Measurements from ENCODE around the gene RCC2.
A peak's percentile ranks its signal among the peaks of the same experiment; 100 is the strongest.
"Not testable (repeated sequence)": the region's sequence is repeated elsewhere in the genome, so short reads cannot be mapped to it uniquely, and the experiment has no call there.

The RCC2 gene

DNA sequence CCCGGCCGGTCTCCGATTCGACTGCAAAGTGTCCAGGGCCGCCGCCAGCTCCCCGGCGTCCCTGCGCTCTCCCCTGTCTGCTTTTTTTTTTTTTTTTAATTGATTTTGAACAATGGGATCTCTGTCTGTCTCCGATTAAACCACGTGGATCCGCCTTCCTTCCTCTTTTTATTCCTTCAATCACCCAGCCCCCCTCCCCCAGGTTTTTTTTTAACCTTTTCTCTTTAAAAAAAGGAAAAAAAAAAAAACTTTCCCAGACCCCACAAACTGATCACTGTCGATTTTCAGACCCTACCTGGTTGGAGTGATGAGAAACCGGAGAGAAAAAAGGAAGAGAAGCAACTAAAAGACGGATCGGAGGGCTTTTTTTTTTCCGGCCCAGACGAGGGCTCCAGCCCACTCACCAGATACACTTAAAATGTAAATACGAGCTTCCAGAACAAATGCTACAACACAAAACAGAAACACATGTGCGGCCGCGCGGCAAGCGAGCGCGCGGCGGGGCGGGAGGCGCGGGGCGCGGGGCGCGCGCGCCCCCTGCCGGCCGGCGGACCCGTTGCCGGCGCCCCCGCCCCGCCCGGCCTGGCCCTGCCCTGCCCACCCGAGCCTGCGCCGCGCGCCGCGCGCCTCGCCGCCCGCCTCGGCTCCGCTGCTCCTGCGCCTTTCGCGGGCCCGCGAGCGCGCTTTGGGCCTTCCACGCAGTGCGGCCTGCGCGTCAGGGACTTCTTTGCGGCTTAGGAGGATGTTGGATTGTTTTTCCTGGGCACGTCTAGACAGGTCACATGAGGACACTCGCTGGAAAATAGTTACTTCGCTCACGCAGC, at the start of gene RCC2:
Gene RCC2, minus strand, starts transcription at position 428 of the 824 bp plus-strand sequence. CDS start 1,163 bp downstream, outside the sequence.
- TF ChIP-seq, protein P1, sequence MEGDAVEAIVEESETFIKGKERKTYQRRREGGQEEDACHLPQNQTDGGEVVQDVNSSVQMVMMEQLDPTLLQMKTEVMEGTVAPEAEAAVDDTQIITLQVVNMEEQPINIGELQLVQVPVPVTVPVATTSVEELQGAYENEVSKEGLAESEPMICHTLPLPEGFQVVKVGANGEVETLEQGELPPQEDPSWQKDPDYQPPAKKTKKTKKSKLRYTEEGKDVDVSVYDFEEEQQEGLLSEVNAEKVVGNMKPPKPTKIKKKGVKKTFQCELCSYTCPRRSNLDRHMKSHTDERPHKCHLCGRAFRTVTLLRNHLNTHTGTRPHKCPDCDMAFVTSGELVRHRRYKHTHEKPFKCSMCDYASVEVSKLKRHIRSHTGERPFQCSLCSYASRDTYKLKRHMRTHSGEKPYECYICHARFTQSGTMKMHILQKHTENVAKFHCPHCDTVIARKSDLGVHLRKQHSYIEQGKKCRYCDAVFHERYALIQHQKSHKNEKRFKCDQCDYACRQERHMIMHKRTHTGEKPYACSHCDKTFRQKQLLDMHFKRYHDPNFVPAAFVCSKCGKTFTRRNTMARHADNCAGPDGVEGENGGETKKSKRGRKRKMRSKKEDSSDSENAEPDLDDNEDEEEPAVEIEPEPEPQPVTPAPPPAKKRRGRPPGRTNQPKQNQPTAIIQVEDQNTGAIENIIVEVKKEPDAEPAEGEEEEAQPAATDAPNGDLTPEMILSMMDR (IDR thresholded peaks at IDR 0.05; ENCODE audit: extremely low read depth, missing control alignments): no peak
- peak; percentile 96 for DNase-seq (ENCODE audit: low spot score)

DNA sequence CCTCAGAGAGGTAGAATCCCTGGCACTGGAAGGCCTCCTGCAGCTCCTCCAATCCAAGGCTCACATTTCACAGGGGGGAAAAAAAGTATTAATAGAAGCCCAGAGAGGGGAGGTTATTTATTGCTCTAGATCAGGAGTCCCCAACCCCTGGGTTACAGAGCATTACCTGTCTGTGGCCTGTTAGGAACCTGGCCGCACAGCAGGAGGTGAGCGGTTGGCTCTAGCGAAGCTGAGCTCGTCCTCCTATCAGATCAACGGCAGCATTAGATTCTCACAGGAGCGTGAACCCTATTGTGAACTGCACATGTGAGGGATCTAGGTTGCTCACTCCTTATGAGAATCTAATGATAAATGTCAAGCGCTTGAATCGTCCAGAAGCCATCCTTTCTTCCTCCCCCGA, 46.8 kb upstream of the RCC2 start:
- TF ChIP-seq, protein P1 (IDR thresholded peaks at IDR 0.05; ENCODE audit: extremely low read depth, missing control alignments): no peak
- DNase-seq (ENCODE audit: low spot score): no peak

DNA sequence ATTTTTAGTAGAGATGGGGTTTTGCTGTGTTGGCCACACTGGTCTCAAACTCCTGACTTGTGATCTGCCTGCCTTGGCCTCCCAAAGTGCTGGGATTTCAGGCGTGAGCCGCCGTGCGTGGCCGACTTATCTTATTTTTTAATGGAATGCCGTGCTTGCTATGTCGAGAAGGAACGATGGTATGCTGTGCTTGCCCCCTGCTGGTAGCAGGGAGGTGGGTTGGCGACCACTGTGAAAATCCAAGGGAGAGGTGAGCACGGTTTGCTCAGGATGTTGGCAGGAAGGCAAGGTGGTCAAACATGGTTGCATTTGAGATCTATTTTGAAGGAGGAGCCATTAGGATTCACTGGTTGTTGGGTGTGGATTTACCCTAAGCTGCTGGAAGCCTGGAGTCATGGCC, 45.8 kb upstream of the RCC2 start:
- TF ChIP-seq, protein P1 (IDR thresholded peaks at IDR 0.05; ENCODE audit: extremely low read depth, missing control alignments): no peak
- DNase-seq (ENCODE audit: low spot score): no peak

DNA sequence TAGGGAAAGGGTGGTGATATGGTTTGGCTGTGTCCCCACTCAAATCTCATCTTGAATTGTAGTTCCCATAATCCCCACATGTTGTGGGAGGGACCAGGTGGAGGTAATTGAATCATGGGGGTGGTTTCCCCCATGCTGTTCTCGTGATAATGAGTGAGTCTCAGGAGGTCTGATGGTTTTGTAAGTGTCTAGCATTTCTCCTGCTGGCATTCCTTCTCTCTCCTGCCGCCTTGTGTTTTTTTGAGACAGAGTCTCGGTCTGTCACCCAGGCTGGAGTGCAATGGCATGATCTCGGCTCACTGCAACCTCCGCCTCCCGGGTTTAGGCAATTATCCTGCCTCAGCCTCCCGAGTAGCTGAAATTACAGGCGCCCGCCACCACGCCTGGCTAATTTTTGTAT, 42.5 kb upstream of the RCC2 start:
- DNase-seq (ENCODE audit: low spot score): not testable (repeated sequence)

DNA sequence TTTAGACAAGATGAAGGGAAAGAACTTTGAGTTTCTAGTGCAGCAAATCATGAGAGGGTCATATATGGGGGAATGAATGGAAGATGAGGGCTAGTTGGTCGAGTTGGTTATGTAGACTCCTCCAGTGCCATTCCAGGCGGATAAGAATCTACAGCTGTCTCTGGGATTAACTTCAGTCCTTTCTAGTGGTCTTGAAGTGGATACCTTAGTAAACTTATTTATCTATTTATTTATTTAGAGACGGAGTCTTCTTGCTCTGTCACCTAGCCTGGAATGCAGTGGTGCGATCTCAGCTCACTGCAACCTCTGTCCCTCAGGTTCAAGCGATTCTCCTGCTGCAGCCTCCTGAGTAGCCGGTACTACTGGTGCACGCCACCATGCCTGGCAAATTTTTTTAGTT, 41.4 kb upstream of the RCC2 start:
- DNase-seq (ENCODE audit: low spot score): no peak
- TF ChIP-seq, protein P1 (IDR thresholded peaks at IDR 0.05; ENCODE audit: extremely low read depth, missing control alignments): no peak

DNA sequence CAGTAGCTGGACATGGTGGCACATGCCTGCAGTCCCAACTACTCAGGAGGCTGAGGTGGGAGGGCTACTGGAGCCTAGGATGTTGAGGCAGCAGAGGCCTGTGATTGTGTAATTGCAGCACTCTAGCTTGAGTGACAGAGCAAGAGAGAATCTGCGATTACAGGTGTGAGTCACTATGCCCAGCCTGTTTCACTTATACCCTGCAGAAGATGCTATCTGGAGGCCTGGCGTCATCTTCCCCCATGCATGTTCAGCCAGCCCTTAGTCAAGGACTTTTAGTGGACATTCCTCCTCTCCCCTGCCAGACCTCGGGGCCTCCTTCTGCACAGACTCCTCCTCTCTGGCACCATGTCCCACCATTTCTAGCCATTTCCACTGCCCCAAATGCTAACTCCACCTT, 36.3 kb upstream of the RCC2 start:
- TF ChIP-seq, protein P1 (IDR thresholded peaks at IDR 0.05; ENCODE audit: extremely low read depth, missing control alignments): no peak
- no peak for DNase-seq (ENCODE audit: low spot score)

DNA sequence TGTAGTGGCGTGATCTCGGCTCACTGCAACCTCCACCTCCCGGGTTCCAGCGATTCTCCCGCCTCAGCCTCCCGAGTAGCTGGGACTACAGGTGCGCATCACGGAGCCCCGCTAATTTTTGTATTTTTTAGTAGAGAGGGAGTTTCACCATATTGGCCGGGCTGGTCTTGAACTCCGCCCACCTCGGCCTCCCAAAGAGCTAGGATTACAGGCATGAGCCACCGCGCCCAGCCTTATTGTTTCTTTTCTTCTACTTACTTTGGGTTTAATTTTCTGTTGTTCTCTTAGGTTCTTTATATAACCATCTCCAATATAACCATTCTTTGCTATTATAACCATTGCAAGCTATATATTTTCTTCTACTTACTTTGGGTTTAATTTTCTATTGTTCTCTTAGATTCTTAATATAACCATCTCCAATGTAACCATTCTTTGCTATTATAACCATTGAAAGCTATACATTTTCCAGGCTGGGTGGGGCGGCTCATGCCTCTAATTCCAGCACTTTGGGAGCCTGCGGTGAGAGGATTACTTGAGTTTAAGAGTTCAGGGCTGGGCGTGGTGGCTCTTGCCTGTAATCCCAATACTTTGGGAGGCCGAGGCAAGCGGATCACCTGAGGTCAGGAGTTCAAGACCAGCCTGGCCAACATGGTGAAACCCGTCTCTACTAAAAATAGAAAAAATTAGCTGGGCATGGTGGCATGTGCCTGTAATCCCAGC, 35.5 kb upstream of the RCC2 start:
- not testable (repeated sequence) for DNase-seq (ENCODE audit: low spot score)

DNA sequence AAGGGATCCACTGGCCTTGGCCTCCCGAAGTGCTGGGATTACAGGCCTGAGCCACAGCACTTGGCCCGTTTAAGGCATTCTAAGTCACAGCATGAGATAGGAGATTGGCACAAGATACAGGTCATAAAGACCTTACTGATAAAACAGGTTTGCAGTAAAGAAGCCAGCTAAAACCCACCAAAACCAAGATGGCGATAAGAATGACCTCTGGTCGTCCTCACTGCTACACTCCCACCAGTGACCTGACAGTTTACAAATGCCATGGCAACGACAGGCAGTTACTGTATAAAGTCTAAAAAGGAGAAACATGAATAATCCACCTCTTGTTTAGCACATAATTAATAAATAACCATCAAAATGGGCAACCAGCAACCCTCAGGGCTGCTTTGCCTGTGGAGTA, 33.3 kb upstream of the RCC2 start:
- DNase-seq (ENCODE audit: low spot score): no peak
- TF ChIP-seq, protein P1 (IDR thresholded peaks at IDR 0.05; ENCODE audit: extremely low read depth, missing control alignments): no peak

Measured in GM20000 (cell line).